Retinal pigment epithelial cell (primary cell): Measurements from ENCODE around the gene PFKFB2.

Source experiments
- DNase-seq: peaks from one replicate; pipeline ENCODE4 v3.0.0-alpha.2; 2010; ENCODE audit warnings: low read depth
- H3K4me3 ChIP-seq: 2 replicates; pipeline ENCODE4 v1.5.1; 2011; ENCODE audit warnings: mild to moderate bottlenecking, low read length, control low read depth, moderate library complexity
- TF ChIP-seq, protein P1 (sequence below): conservative IDR thresholded peaks from 2 replicates; pipeline ENCODE4 v1.5.1; 2011; ENCODE audit warnings: low read depth, low read length, control low read depth, inconsistent platforms

The PFKFB2 gene

DNA sequence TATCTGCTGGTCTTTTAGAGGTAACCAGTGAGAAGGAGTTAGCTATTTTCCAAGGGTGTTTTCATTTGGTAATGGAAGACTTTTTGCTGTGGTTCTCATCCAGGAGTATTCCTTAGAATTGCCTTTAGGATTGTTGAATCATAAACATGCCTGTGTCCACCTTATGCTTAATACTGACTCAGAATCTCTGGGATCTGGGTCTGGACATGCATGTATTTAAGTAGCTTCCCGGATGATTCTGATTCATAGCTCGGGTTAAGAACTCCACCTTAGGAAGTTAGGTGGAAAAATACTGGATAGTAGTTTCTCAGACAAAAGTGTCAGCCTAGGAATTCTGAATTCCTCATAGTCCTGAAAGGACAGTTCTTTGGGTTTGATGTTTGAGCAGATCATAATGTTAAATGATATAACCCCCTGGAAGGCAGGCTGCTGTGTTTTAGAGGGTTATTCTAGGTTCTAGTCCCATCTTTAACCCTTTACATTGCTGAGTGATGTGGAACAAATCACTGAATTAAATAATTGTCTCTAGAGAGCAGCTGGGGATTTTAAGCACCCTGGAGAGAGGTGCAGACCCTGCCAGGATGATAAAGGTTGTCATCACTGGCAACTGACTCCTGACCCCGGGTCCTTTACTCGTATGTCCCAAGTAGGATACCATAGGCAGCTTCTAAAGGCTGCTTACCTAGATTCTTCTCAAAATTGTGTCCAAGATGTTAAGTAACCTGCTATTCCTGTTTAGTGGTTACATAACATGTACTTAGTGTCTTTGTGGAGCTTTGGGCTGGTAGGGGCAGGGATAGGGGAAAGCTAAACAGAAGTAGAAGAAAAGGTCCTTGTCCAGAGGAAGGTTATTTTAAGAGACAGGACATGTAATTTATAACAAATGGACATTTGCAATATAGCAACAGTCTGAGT, 21.1 kb downstream of the PFKFB2 start:
- DNase-seq: no peak
- TF ChIP-seq, protein P1, sequence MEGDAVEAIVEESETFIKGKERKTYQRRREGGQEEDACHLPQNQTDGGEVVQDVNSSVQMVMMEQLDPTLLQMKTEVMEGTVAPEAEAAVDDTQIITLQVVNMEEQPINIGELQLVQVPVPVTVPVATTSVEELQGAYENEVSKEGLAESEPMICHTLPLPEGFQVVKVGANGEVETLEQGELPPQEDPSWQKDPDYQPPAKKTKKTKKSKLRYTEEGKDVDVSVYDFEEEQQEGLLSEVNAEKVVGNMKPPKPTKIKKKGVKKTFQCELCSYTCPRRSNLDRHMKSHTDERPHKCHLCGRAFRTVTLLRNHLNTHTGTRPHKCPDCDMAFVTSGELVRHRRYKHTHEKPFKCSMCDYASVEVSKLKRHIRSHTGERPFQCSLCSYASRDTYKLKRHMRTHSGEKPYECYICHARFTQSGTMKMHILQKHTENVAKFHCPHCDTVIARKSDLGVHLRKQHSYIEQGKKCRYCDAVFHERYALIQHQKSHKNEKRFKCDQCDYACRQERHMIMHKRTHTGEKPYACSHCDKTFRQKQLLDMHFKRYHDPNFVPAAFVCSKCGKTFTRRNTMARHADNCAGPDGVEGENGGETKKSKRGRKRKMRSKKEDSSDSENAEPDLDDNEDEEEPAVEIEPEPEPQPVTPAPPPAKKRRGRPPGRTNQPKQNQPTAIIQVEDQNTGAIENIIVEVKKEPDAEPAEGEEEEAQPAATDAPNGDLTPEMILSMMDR: no peak
- H3K4me3 ChIP-seq: no peak overlapping the region

DNA sequence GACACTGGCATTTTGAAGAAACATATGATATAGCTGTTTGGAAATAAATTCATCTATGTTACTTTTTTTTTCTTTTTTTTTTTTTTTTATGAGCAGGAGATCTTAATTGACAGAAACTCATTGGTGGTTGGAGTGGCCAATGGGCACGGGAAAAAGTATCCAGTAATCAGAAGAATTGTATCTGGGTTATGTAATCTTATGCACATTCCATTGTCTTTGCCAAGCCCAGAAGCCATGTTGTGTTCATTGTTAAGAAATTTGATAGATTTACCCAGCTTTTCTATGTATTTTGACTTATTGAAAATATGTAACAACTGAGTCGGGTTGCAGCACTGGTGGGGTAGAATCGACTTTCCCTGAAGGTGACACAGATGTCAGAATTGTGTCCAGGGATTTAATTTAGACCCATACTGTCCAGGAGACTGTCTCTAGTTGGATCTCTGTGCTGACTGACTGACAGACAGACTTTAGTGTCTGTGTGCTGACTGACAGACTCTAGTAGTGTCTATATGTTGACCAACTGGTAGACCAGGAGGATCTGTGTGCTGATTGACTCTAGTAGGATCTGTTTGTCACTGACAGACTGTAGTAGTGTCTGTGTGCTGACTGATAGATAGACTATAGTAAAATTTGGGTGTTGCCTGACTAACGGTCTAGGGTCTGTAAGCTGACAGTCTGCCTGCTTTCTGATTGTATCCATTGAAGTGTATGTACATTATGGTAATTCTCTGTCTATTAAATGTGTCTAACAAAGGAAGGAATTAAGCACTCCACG, 23.3 kb downstream of the PFKFB2 start:
- H3K4me3 ChIP-seq: no peak overlapping the region
- no peak for DNase-seq
- TF ChIP-seq, protein P1: no peak

DNA sequence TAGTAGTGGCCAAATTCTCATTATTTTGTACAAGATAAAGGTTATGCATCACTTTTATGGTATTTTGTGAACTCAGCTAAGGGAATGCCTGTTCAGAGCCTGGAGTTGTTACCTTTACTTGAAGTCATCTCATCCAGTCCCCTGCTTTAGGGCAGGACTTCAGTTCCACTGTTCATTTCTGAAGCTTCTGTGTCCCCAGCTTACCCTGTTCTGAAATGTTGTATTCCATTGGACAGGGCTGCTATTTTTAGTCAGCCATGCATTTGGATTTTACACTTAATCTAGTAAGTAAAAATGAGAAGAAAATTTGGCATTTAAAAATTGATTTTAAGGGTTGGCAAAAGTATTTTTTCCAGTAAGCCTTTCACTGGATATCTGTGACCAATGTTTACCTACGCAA, 23.9 kb downstream of the PFKFB2 start:
- TF ChIP-seq, protein P1: no peak
- DNase-seq: no peak
- H3K4me3 ChIP-seq: no peak overlapping the region

DNA sequence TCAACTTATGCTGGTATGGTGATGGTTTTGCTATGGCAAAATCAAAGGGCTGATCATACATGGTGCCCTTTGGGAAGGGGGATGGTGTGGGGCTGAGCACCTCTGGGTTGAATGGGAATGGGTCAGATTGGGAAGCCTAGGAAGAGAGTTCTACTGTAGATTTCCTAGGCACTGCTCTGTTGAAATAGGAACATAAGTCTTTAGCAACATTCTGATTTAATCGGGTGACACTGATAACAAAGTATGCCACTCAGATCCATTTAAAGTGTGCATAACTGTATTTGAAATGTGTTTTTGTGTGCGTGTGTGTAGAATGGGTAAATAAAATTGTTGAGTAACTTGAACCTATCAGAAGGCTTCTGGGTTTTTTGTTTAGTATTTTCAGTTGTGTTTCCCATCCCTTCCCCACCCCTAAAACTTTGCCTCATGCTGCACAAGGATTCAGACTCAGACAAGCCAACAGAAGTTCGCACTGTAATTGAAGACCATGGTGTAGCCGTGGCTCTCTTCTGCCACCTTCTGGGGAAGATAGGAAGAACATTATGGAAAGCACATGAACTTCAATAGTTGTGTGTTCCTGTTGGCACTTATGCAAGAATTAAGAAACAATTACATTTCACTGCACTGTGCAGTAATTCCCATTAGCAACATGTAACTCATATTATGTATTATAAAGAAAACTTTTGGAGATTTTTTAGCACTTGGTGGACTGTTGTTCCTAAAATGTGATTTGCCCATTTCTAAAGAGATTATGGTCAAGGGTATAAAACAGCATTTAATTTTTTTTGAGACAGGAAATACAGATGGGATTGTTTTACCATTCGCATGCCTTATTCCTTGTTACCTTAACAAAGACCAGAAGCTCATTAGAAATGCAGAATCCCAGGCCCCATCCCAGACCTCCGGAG, 24.6 kb downstream of the PFKFB2 start:
- no peak overlapping the region for H3K4me3 ChIP-seq
- TF ChIP-seq, protein P1: peak; percentile 95
- no peak for DNase-seq

DNA sequence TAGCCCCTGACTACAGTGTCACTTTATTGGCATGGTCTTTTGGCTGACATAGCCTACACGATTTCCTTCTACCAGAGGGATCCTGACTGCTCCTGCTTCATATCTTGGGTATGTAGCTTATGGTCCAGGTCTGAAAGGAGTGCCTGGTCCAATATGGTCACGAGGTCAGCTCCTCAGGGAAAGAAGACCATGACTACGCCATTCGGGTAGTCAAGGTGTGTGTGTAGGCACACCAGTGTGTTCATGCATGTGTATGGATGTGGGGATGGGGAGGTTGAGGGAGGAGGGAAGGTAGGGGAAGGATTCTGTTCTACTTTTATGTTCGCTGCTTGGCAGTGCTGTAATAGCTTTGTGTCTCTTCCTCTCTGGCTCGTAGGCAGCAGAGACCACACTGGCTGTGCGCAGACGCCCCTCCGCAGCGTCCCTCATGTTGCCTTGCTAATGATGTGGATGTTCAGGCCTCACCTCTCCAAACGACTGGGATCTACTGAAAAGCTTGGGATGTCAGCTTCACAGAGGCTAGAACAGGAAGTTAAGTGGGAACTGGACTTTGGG, 25.6 kb downstream of the PFKFB2 start:
- TF ChIP-seq, protein P1: no peak
- DNase-seq: no peak

DNA sequence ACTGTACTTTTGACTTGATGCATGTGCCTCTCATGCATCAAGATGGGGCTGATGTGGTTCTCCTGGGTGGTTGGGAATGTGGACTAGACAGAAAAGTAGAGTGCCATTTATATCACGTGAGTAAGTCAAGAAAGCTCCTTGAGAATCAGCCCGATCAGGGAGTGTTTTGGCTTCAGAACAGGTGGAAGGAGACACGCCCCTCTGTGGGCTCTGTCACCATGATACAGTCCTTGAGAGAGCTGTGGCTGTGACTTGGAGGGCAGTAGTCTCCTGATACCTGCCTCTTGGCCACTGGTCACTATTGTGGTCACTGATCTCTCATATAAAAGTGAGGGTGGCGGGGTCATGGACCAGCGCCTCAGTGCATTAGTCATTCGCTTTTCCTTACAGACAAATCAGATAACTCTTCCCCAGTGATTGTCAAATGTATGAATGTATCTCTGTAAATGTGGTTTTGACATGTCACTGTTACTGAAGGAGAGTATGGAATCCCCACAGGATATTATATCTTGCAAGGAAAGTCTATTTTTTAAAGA, 26.7 kb downstream of the PFKFB2 start:
- TF ChIP-seq, protein P1: no peak
- no peak for DNase-seq
- no peak overlapping the region for H3K4me3 ChIP-seq

More for the DNA sequence above, 25.6 kb downstream of the PFKFB2 start:
- no peak overlapping the region for H3K4me3 ChIP-seq
